ENCODE results near the gene PHKA2.
"Not testable (repeated sequence)": the region's sequence is repeated elsewhere in the genome, so short reads cannot be mapped to it uniquely, and the experiment has no call there.

Gene PHKA2

DNA sequence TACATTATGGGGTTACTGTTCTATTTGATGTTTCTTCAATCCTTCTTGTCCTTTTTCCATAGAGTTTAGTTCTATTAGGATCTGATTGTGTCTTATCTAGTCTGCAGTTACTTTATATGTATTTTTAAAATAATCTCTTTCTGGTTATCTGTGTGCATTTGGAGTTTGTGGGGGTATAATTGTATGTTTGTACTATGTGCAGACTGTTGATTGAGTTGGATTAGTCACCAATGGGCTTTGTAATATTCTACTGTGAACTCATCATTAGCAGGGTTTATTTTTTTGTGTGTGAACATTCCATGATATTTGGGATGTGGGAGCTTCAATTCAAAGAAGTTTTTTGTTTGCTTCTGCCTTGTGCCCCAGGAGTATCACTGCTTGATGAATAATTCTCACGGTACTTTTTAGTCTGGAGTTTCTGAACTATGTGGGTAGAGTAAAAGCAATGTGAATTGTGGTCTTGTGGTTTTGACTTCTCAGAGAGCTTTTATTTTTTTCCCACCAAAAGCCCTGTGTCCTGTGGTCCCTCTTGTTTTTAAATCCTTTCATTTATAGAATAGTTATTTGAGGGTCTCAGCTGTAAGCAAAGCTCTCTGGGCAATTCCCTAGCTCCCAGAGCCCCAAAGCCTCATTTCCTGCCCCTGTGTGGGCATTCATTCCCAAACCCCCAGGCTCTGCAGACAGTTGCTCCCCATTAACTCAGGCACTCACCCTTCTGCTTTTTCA lies 127.8 kb downstream of the PHKA2 start:
- DNase-seq = no peak

DNA sequence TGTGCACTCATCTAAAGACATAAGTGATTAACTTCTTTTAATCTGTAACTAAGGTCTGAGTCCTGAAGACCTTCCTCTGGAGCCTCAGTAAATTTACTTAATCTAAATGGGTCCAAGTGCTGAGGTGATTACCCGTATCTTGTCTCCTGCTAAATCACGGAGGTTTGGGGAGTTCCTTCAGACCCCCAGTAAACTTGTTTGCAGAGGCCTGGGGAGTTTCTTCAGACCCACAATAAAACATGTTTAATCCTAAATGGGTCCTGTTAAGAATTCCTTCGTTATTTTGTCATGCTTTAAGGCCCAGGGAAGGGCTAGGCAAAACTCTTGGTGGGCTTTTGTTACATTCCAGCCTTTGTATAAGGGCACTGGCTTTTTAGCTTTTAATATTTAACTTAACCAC lies 136.0 kb downstream of the PHKA2 start:
- DNase-seq = not testable (repeated sequence)

All from CD4-positive, alpha-beta T cell treated with Interleukin-4 for 4 hours (primary cell).